ENCODE data around the gene C6orf47.

- TF ChIP-seq EZH2 (IDR thresholded peaks at IDR 0.05; ENCODE audit: low read depth, low read length, severe bottlenecking) (no peak), POLR2A (IDR thresholded peaks at IDR 0.05; ENCODE audit: control extremely low read depth in 1 of 2, low read depth in 2 of 2, low read length in 2 of 2) (no peak), RFX5 (IDR thresholded peaks at IDR 0.05; ENCODE audit: borderline replicate concordance, low read depth, low read length) (no peak), TCF12 (IDR thresholded peaks at IDR 0.05; ENCODE audit: low read depth, low read length) (no peak), JUN (IDR thresholded peaks at IDR 0.05; ENCODE audit: low read depth, low read length) (no peak), RAD21 (IDR thresholded peaks at IDR 0.05 in 1 of 2, conservative IDR thresholded peaks at IDR 0.05 in 1 of 2; ENCODE audit: low read depth in 2 of 2, low read length in 2 of 2) (no peak), CHD2 (IDR thresholded peaks at IDR 0.05; ENCODE audit: low read length) (no peak), CTCF (IDR thresholded peaks at IDR 0.05; ENCODE audit: control extremely low read depth in 1 of 3, insufficient read depth in 1 of 3, low read depth in 1 of 3, low read length in 3 of 3) (no peak), ATF3 (IDR thresholded peaks at IDR 0.05; ENCODE audit: insufficient read depth, low read depth, low read length) (no peak), ZNF274 (IDR thresholded peaks at IDR 0.05; ENCODE audit: borderline replicate concordance, extremely low read depth, low read length) (no peak), KDM5A (IDR thresholded peaks at IDR 0.05; ENCODE audit: low read length) (no peak), CEBPB (IDR thresholded peaks at IDR 0.05; ENCODE audit: low read depth, low read length) (no peak)
These were observed 1.5 kb downstream of the C6orf47 start for GRCh38 chr6:31658983-31659648.
